Activated CD4-positive, alpha-beta memory T cell treated with anti-CD3 and anti-CD28 coated beads for 36 hours (primary cell): ENCODE measurements around the gene PROSER3. TPM values are rescaled to one million over a fixed set of nuclear protein-coding genes. Genes with fewer than 3 reads are reported as not detected.
A peak's percentile ranks its signal among the peaks of the same experiment; 100 is the strongest.

ENCODE experiments used
- CTCF ChIA-PET: fragments of 350-600 bp; sonication (Branson Sonifier 250); formaldehyde crosslinking; loops from one replicate; lab custom pipeline; 2021; ENCODE audit warnings: antibody characterized with exemption, inconsistent platforms; lab: Charles Lee
- POLR2A ChIA-PET: fragments of 350-600 bp; sonication (Branson Sonifier 250); formaldehyde crosslinking; loops from one replicate; lab custom pipeline; 2021; ENCODE audit warnings: antibody characterized with exemption; lab: Charles Lee
- DNase-seq: peaks from one replicate; pipeline ENCODE4 v3.0.0-alpha.2; 2020
- H3K27ac Mint-ChIP-seq: one replicate; pipeline ENCODE4 v1.8.0; 2021; ENCODE audit warnings: mixed read lengths
- H3K27me3 Mint-ChIP-seq: one replicate; pipeline ENCODE4 v1.8.0; 2021; ENCODE audit warnings: mixed read lengths
- H3K36me3 Mint-ChIP-seq: one replicate; pipeline ENCODE4 v1.8.0; 2021; ENCODE audit warnings: mixed read lengths
- H3K4me1 Mint-ChIP-seq: one replicate; pipeline ENCODE4 v1.8.0; 2021; ENCODE audit warnings: low read depth, mixed read lengths
- H3K4me3 Mint-ChIP-seq: one replicate; pipeline ENCODE4 v1.8.0; 2021; ENCODE audit warnings: mild to moderate bottlenecking, mixed read lengths
- H3K9me3 Mint-ChIP-seq: one replicate; pipeline ENCODE4 v1.8.0; 2021; ENCODE audit warnings: mixed read lengths
- intact Hi-C: fragments of 100-400 bp; cut with micrococcal nuclease; formaldehyde crosslinking; loops from one replicate; pipeline ENCODE4 v1.15.1; 2023
- total RNA-seq, 2 experiments: library from RNA; stranded (reverse); gene quantifications; one replicate each; pipeline ENCODE4 v1.2.3, GENCODE V29; 2021

Gene PROSER3
- total RNA-seq, 2 experiments from 2014 or later, result 38.4 to 40.0 TPM

GRCh38 chr19:35740108-35740422, 17.9 kb upstream of the PROSER3 start:
- CTCF ChIA-PET, result interaction anchor here (1.0 to 3.6 kb wide), 5 partner anchors 21 to 45 kb away, joined by 3 to 24 read pairs (median 4); partner anchors contain the start of gene ZBTB32
- Mint-ChIP-seq H3K27ac (no peak overlapping the region), H3K9me3 (no peaks in the 10 kb centered on the region), H3K4me1 (peaks cover 30% of the 10 kb centered on the region), H3K27me3 (no peaks in the 10 kb centered on the region), H3K36me3 (peaks cover 48% of the 10 kb centered on the region), H3K4me3 (peak overlapping the region; percentile 89)
- DNase-seq, result no peak
- POLR2A ChIA-PET, result interaction anchor here (0.5 to 3.2 kb wide), 9 partner anchors 9 to 195 kb away, joined by 3 to 34 read pairs (median 3); no protein-coding TSS in a partner anchor
- intact Hi-C loops, result loop anchor here (1.0 to 10.0 kb wide), 5 partner anchors 23 to 475 kb away; partner anchors contain the start of genes COX6B1, ETV2, OVOL3 and POLR2I

- Mint-ChIP-seq H3K4me1 (peaks cover 31% of the 10 kb centered on the region), H3K4me3 (peak overlapping the region; percentile 89), H3K27ac (peak overlapping the region; percentile 90), H3K36me3 (peaks cover 44% of the 10 kb centered on the region), H3K27me3 (no peaks in the 10 kb centered on the region), H3K9me3 (no peaks in the 10 kb centered on the region)
- intact Hi-C loops, result loop anchor here (1.0 to 10.0 kb wide), 5 partner anchors 23 to 474 kb away; partner anchors contain the start of genes COX6B1, ETV2, OVOL3 and POLR2I
- peak; percentile 98 for DNase-seq
- ChIA-PET POLR2A (interaction anchor here (0.5 to 3.2 kb wide), 9 partner anchors 10 to 191 kb away, joined by 3 to 34 read pairs (median 3); partner anchors contain the start of genes HSPB6 and PROSER3), CTCF (interaction anchor here (1.0 to 3.6 kb wide), 7 partner anchors 22 to 92 kb away, joined by 3 to 24 read pairs (median 4); partner anchors contain the start of genes COX6B1 and ZBTB32)
Observed at GRCh38 chr19:35740423-35741202, 17.4 kb upstream of the PROSER3 start.

- intact Hi-C loops, result loop anchor here (2.0 to 10.0 kb wide), 4 partner anchors 44 to 474 kb away; partner anchors contain the start of genes COX6B1, ETV2, OVOL3 and POLR2I
- POLR2A ChIA-PET, result interaction anchor here (0.6 to 3.2 kb wide), 6 partner anchors 11 to 129 kb away, joined by 3 to 34 read pairs (median 7); partner anchors contain the start of genes HSPB6 and PROSER3
- H3K9me3 Mint-ChIP-seq, result no peaks in the 10 kb centered on the region
Observed at GRCh38 chr19:35741203-35741515, 16.8 kb upstream of the PROSER3 start.

DNA sequence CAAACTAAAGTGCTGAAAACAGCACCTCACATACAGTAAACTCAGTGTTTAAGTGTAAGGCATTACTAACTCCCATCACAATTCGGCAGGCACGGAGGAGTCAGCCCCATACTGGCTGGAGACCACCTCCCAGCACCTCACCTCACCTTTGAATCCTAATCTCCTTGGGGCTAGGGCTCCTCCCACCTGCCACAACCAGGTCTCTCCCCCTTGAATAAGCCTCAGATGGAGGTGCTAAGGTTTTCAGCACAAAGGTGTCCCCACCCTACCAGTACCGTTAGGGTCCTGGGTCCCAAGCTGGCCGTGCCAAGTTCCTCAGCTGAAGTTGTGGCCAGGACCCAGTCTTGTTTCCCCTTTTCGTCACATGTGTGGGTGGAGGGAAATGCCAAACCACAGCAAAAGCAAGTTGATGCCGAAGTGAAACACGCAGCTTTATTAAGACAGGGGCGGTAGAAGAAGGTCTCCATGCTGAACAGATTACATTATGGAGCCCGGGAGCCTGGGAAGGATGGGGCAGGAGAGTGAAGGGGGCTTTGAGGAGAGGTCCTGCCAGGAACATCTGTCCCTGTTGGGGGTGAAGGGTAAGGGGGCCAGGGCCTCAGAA, 15.8 kb upstream of the PROSER3 start, which contains the start of gene IGFLR1:
IGFLR1 (minus strand) TSS at position 332 of the 604 bp plus-strand sequence. CDS start 1,272 bp downstream, outside the sequence.
- DNase-seq, result peak; percentile 89
- ChIA-PET POLR2A (interaction anchor here (0.7 to 4.3 kb wide), 5 partner anchors 17 to 40 kb away, joined by 3 to 45 read pairs (median 3); no protein-coding TSS in a partner anchor), CTCF (interaction anchor here (1.2 to 3.6 kb wide), 5 partner anchors 15 to 189 kb away, joined by 3 to 24 read pairs (median 5); no protein-coding TSS in a partner anchor)
- Mint-ChIP-seq H3K9me3 (no peaks in the 10 kb centered on the region), H3K36me3 (peaks cover 35% of the 10 kb centered on the region), H3K4me1 (peaks cover 39% of the 10 kb centered on the region), H3K4me3 (peak within 1 kb of the TSS; percentile 93), H3K27ac (peak within 1 kb of the TSS; percentile 98), H3K27me3 (no peaks in the 10 kb centered on the region)
- intact Hi-C loops, result loop anchor here (10.0 kb wide), 3 partner anchors 97 to 473 kb away; partner anchors contain the start of genes COX6B1, ETV2, OVOL3 and POLR2I

More at GRCh38 chr19:35741203-35741515, 16.8 kb upstream of the PROSER3 start:
- peaks cover 43% of the 10 kb centered on the region for H3K36me3 Mint-ChIP-seq
- H3K27ac Mint-ChIP-seq, result peak overlapping the region; percentile 98
- CTCF ChIA-PET, result interaction anchor here (1.0 to 3.6 kb wide), 7 partner anchors 23 to 93 kb away, joined by 3 to 24 read pairs (median 4); partner anchors contain the start of genes COX6B1 and ZBTB32
- H3K4me1 Mint-ChIP-seq, result peaks cover 37% of the 10 kb centered on the region
- no peak for DNase-seq
- no peaks in the 10 kb centered on the region for H3K27me3 Mint-ChIP-seq
- H3K4me3 Mint-ChIP-seq, result peak overlapping the region; percentile 93

- H3K4me3 Mint-ChIP-seq, result peak overlapping the region; percentile 93
- H3K27me3 Mint-ChIP-seq, result no peaks in the 10 kb centered on the region
- peak overlapping the region; percentile 98 for H3K27ac Mint-ChIP-seq
- CTCF ChIA-PET, result interaction anchor here (0.7 to 2.4 kb wide), 6 partner anchors 12 to 187 kb away, joined by 3 to 12 read pairs (median 5); no protein-coding TSS in a partner anchor
- POLR2A ChIA-PET, result interaction anchor here (1.6 to 4.3 kb wide), 3 partner anchors 21 to 31 kb away, joined by 4 to 45 read pairs (median 13); partner anchors contain the start of gene KMT2B
- intact Hi-C loops, result loop anchor here (2.0 to 10.0 kb wide), 6 partner anchors 27 to 471 kb away; partner anchors contain the start of genes ARHGAP33, COX6B1, ETV2 and NFKBID
- no peaks in the 10 kb centered on the region for H3K9me3 Mint-ChIP-seq
- DNase-seq, result no peak
- peaks cover 25% of the 10 kb centered on the region for H3K36me3 Mint-ChIP-seq
- H3K4me1 Mint-ChIP-seq, result peaks cover 45% of the 10 kb centered on the region
Observed at GRCh38 chr19:35743640-35744429, 14.1 kb upstream of the PROSER3 start.

GRCh38 chr19:35744430-35745327, 13.3 kb upstream of the PROSER3 start:
- no peaks in the 10 kb centered on the region for H3K9me3 Mint-ChIP-seq
- H3K4me3 Mint-ChIP-seq, result peak overlapping the region; percentile 93
- H3K27ac Mint-ChIP-seq, result peak overlapping the region; percentile 98
- CTCF ChIA-PET, result interaction anchor here (0.7 to 2.1 kb wide), 7 partner anchors 11 to 187 kb away, joined by 3 to 10 read pairs (median 4); no protein-coding TSS in a partner anchor
- H3K27me3 Mint-ChIP-seq, result no peaks in the 10 kb centered on the region
- H3K36me3 Mint-ChIP-seq, result peaks cover 24% of the 10 kb centered on the region
- POLR2A ChIA-PET, result interaction anchor here (3.5 to 4.3 kb wide), 2 partner anchors 26 to 32 kb away, joined by 13 to 45 read pairs; partner anchors contain the start of gene KMT2B
- intact Hi-C loops, result loop anchor here (1.0 to 10.0 kb wide), 8 partner anchors 28 to 470 kb away; partner anchors contain the start of genes ARHGAP33, COX6B1, ETV2 and NFKBID
- peaks cover 46% of the 10 kb centered on the region for H3K4me1 Mint-ChIP-seq
- peak; percentile 96 for DNase-seq

- H3K9me3 Mint-ChIP-seq, result no peaks in the 10 kb centered on the region
- H3K27me3 Mint-ChIP-seq, result no peaks in the 10 kb centered on the region
- DNase-seq, result peak; percentile 98
- H3K4me3 Mint-ChIP-seq, result peak within 1 kb of the TSS; percentile 93
- POLR2A ChIA-PET, result interaction anchor here (3.5 to 4.3 kb wide), 2 partner anchors 27 to 33 kb away, joined by 13 to 45 read pairs; partner anchors contain the start of gene KMT2B
- H3K27ac Mint-ChIP-seq, result peak within 1 kb of the TSS; percentile 98
- peaks cover 21% of the 10 kb centered on the region for H3K36me3 Mint-ChIP-seq
- intact Hi-C loops, result loop anchor here (1.0 to 10.0 kb wide), 8 partner anchors 29 to 469 kb away; partner anchors contain the start of genes ARHGAP33, COX6B1, ETV2 and NFKBID
- peaks cover 51% of the 10 kb centered on the region for H3K4me1 Mint-ChIP-seq
- CTCF ChIA-PET, result interaction anchor here (0.9 to 1.5 kb wide), 3 partner anchors 51 to 187 kb away, joined by 3 to 10 read pairs (median 7); no protein-coding TSS in a partner anchor
Observed at GRCh38 chr19:35745328-35746086, 12.5 kb upstream of the PROSER3 start, which contains the start of the genes PSENEN and U2AF1L4. Gene PSENEN, plus strand, starts transcription at chr19:35745651. Its CDS starts 280 bp downstream, at chr19:35745931. Gene U2AF1L4, minus strand, starts transcription at chr19:35745418. Its CDS starts 27 bp downstream, at chr19:35745391.

GRCh38 chr19:35746087-35746462, 11.9 kb upstream of the PROSER3 start:
- H3K4me3 Mint-ChIP-seq, result peak overlapping the region; percentile 93
- peaks cover 16% of the 10 kb centered on the region for H3K36me3 Mint-ChIP-seq
- peaks cover 51% of the 10 kb centered on the region for H3K4me1 Mint-ChIP-seq
- POLR2A ChIA-PET, result interaction anchor here (3.5 to 4.3 kb wide), 2 partner anchors 28 to 33 kb away, joined by 13 to 45 read pairs; partner anchors contain the start of gene KMT2B
- no peaks in the 10 kb centered on the region for H3K27me3 Mint-ChIP-seq
- no peaks in the 10 kb centered on the region for H3K9me3 Mint-ChIP-seq
- H3K27ac Mint-ChIP-seq, result peak overlapping the region; percentile 98
- CTCF ChIA-PET, result interaction anchor here (0.9 to 1.5 kb wide), 2 partner anchors 73 to 186 kb away, joined by 3 to 7 read pairs; no protein-coding TSS in a partner anchor
- intact Hi-C loops, result loop anchor here (5.0 to 10.0 kb wide), 4 partner anchors 101 to 469 kb away; partner anchors contain the start of genes COX6B1, ETV2, OVOL3 and POLR2I
- DNase-seq, result no peak

GRCh38 chr19:35746531-35746930, 11.4 kb upstream of the PROSER3 start:
- ChIA-PET CTCF (no interaction called here), POLR2A (interaction anchor here (3.5 kb wide), 1 partner anchor 28 kb away, joined by 13 read pairs; the partner anchor contains the start of gene KMT2B)
- Mint-ChIP-seq H3K4me3 (peak overlapping the region; percentile 93), H3K27ac (peak overlapping the region; percentile 98), H3K36me3 (peaks cover 16% of the 10 kb centered on the region), H3K4me1 (peaks cover 51% of the 10 kb centered on the region), H3K27me3 (no peaks in the 10 kb centered on the region), H3K9me3 (no peaks in the 10 kb centered on the region)
- no peak for DNase-seq
- intact Hi-C loops, result loop anchor here (5.0 to 10.0 kb wide), 4 partner anchors 102 to 468 kb away; partner anchors contain the start of genes COX6B1, ETV2, OVOL3 and POLR2I
